HG03442 (cell line): ENCODE measurements around the gene GNG2.

ENCODE experiments used
- ATAC-seq: cut with Tn5 transposase; IDR thresholded peaks from one replicate; pipeline ENCODE4 v1.9.1; 2021; ENCODE audit warnings: mild to moderate bottlenecking, moderate library complexity; ENCODE audit not compliant: unreplicated experiment

The GNG2 gene

DNA sequence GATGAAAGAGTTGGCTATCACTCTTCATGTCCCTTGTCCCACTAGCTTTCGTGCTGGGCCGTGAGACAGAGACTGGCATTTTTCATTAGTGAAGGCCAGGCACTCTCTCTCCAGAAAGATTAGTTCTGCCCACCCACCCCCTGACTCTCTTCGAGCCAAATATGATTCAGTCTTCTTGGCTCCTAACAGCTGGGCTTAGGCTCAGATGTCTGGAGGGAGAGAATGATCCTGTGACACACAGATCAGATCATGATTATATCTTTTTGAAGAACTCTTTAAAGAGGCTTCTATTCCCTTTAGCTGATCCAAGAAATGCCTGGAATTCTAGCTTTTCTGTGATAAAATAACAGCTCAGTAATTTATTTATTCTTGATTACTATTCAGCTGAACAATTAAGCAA lies 5.2 kb upstream of the GNG2 start:
- ATAC-seq = no peak

DNA sequence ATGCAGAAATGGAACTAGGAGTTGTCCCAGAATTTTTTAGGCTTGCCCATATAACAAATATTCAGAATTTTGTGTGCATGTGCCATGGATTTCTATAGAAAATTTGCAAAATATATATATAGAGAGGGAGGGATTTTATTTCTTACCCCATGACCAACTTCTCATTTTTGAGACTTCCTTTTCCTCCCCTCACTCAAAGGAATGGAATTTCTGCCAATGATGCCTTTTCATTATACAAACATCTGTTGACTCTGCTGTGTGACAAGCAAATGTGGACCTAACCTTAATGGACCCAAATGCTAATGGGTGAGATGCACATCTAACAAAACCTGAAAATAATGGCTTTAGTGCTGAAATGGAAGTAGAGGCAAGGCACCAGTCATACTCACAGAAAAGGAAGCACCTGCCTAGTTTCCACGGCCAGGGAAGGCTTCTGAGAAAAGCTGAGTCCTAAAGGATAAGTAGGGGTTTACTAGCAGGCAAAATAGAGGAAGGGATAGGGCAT lies 3.6 kb upstream of the GNG2 start:
- no peak for ATAC-seq

- ATAC-seq = no peak
Measured at GRCh38 chr14:51859131-51859530, 1.3 kb upstream of the GNG2 start.

GRCh38 chr14:51860825-51861499 lies 550 bp downstream of the GNG2 start:
- no peak for ATAC-seq

- ATAC-seq = no peak
Measured at GRCh38 chr14:51862176-51862796, 1.9 kb downstream of the GNG2 start.

GRCh38 chr14:51862860-51863259 lies 2.4 kb downstream of the GNG2 start:
- no peak for ATAC-seq

- peak; percentile 30 for ATAC-seq
Measured at GRCh38 chr14:51865953-51866747, 5.7 kb downstream of the GNG2 start.

DNA sequence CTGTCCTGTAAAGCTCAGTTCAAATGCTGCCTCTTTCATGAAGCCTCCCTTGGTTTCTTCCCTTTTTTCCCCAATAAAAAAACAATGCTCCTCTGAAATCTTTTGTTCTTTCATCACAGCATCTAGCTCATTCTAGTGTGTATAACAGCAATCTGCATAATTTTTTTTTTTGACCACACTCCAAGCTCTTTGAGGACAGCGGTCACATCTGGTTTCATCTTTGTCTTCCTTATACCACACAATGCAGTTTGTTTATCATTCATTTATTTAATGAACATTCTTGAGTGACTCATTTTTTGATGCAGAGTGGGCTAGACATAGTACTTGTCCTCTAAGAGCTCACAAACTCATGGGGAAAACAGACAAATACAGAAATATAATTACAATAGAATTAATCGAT lies 7.3 kb downstream of the GNG2 start:
- no peak for ATAC-seq

- ATAC-seq = no peak
Measured at GRCh38 chr14:51868405-51868804, 8.0 kb downstream of the GNG2 start.

GRCh38 chr14:51869411-51870100 lies 9.1 kb downstream of the GNG2 start:
- no peak for ATAC-seq

- no peak for ATAC-seq
Measured at GRCh38 chr14:51870606-51871005, 10.2 kb downstream of the GNG2 start.

DNA sequence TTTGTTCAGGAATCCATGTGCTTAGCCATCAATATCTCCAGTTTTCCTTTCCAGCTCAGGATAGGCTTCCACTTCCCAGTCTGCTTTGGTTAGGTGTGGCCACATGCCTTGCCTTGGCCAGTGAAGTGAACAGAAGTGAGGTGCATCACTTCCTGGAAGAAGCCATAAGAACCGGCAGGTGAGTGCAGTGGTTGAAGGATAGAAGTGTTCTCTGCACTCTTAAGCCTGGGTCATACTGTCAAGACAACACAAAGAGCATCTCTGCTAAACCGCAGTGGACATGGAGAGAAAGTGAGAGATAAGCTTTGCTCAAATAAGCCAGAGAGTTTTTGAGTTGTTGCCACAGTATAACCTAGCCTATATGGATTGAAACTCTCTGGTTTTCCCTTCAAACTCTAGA lies 11.4 kb downstream of the GNG2 start:
- ATAC-seq = no peak

GRCh38 chr14:51872396-51872795 lies 12.0 kb downstream of the GNG2 start:
- ATAC-seq = no peak

DNA sequence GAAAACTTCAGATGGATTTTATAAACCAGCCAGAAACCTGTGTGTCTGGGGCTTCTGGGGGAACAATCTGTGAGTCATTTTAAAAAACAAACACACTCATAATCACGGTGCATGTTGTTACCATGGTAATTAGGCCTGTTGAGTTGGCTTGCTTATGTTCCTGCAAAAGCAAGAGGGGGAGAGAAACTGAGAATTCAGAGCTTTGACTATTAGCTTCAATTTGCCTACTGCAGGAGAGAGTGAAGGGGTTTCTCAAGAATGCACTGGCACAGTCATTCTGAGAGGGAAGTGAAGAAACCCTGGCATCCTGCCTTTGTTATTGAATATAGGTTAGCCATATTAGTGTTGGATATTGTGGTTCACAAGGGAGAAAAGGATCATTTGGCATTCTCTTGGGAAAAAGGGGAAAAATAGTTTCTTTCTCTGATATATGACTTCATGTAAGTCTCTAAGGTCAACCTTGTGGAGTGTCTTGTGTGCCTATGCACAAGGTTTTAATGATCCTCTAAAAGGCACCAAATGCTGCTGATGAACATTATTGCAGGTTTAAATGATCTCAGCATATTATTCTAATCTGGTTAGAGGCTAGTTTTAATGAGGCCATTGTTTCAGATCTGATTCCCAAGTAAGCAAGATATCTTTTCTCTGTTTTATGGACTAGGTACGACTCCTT lies 12.9 kb downstream of the GNG2 start:
- ATAC-seq = peak; percentile 91

- no peak for ATAC-seq
Measured at GRCh38 chr14:51877810-51878209, 17.4 kb downstream of the GNG2 start.

DNA sequence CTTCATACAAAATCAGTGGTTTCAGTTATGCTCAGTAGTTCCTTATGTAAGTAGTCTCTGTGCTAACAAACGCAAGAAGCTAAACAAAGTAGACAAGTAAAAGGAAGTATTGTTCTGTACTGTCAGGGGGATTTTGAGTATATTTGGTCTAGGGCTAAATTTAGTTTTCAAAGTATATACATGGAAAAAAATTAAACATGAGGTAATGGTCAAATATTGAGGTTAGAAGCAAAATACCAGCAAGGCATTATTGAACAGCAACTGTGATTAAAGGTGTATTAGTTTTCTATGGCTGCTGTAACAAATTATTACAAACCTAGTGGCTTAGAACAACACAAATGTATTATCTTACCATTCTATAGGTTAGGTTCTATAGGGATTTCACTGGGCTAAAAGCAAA lies 18.8 kb downstream of the GNG2 start:
- ATAC-seq = no peak

- ATAC-seq = peak; percentile 54
Measured at GRCh38 chr14:51880835-51881580, 20.6 kb downstream of the GNG2 start.

DNA sequence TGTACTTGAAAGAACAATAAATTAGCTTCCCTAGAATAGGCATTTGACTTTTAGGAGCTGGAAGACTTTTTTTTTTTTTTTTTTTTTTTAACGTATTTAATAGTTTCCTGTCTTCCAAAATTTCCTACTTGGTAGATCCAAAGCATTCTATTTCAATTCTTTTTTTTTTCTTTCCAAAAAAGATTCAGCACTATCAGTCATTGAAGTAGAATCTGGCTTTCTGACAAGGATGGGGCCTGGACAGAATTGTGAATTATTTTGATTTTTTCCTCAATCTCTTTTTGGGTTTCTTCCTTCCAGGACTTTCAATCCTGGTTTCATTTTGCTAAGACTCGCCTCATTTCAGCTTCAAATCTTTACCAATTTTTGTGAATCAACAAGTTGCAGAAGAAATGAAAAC lies 21.2 kb downstream of the GNG2 start:
- no peak for ATAC-seq

DNA sequence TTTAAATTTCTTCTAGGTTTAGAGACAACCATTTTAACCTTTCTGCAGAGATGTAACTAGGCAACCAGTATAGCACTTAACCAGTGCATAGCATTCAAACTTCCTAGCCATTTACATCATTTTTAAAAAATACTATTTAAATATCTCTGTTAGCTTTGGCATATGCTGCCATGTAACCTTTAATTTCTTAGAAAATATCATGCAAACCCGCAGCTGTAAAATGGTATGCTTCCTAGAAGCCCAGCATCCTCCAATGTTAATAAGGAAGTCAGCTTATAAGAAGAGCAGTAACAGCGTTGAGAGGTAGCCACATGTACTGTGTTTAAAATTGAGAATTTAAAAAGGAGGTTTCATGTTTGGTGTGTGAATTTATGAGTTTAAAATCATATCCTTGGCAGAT lies 22.8 kb downstream of the GNG2 start:
- ATAC-seq = no peak
